Esophagus muscularis mucosa (tissue), 4 donors: ENCODE data around the gene SAMD4A. TPM values are rescaled to one million over a fixed set of nuclear protein-coding genes. Genes with fewer than 3 reads are reported as not detected.

ENCODE experiments used
- DNase-seq: peaks from one replicate; pipeline ENCODE4 v3.0.0-alpha.2; 2017; ENCODE audit errors: extremely low spot score
- H3K27ac ChIP-seq, 4 donors: fragments of 200-600 bp; sonication (generic); replicated peaks in 1 of 4; 1 replicate in 3 of 4; 2 replicates in 1 of 4; pipeline ENCODE4 v1.5.1; 2016 to 2019; ENCODE audit warnings: mild to moderate bottlenecking in 1 of 4
- H3K27me3 ChIP-seq, 4 donors: fragments of 200-600 bp; sonication (generic); one replicate each; pipeline versions ENCODE4 v1.5.1 to v1.6.0; 2016 to 2019
- H3K36me3 ChIP-seq, 4 donors: fragments of 200-600 bp; sonication (generic); one replicate each; pipeline ENCODE4 v1.5.1; 2016 to 2019
- H3K4me1 ChIP-seq, 4 donors: fragments of 200-600 bp; sonication (generic); one replicate each; pipeline ENCODE4 v1.5.1; 2016 to 2019
- H3K4me3 ChIP-seq, 4 donors: fragments of 200-600 bp; sonication (generic); 1 replicate in 2 of 4; 2 replicates in 2 of 4; pipeline ENCODE4 v1.5.1; 2016 to 2019; ENCODE audit warnings: mild to moderate bottlenecking in 4 of 4, moderate library complexity in 1 of 4
- H3K9me3 ChIP-seq, 4 donors: fragments of 200-600 bp; sonication (generic); 1 replicate in 3 of 4; 2 replicates in 1 of 4; pipeline ENCODE4 v1.5.1; 2016 to 2019
- CTCF ChIP-seq, 3 experiments: fragments of 200-600 bp in 2 of 3; fragments of 450-650 bp in 1 of 3; sonication (generic) in 2 of 3; IDR thresholded peaks; one replicate each; pipeline ENCODE4 v1.5.1; 2017 to 2019; ENCODE audit warnings: antibody characterized with exemption in 3 of 3, mild to moderate bottlenecking in 2 of 3, moderate library complexity in 1 of 3
- EP300 ChIP-seq: sonication (generic); formaldehyde crosslinking; IDR thresholded peaks from one replicate; pipeline ENCODE4 v1.6.1; 2017; ENCODE audit warnings: antibody characterized with exemption
- POLR2A ChIP-seq: fragments of 450-650 bp; IDR thresholded peaks from one replicate; pipeline ENCODE4 v1.6.1; 2017; ENCODE audit warnings: antibody characterized with exemption, moderate library complexity, mild to moderate bottlenecking, low read depth
- POLR2AphosphoS5 ChIP-seq, 2 donors: sonication (generic); formaldehyde crosslinking; IDR thresholded peaks; one replicate each; pipeline ENCODE4 v1.6.1; 2017; ENCODE audit warnings: antibody characterized with exemption in 2 of 2
- WGBS: methylation state at CpG from one replicate; pipeline ENCODE4 v1.1.5; 2018; 5-methylcytosine and 5-hydroxymethylcytosine counted together
- intact Hi-C: fragments of 100-400 bp; cut with DNase I; formaldehyde crosslinking; loops from one replicate; pipeline ENCODE4 v1.15.1; 2023
- total RNA-seq, 4 donors: library from RNA; depleted of rRNA; stranded (reverse); fragments of >200 nt; gene quantifications; one replicate each; pipeline versions ENCODE4 v1.1.0 to v1.2.1, GENCODE V29; 2016

The SAMD4A gene
- total RNA-seq, 4 donors from 2014 or later: 76.8 to 123 (median 97.0) TPM

DNA sequence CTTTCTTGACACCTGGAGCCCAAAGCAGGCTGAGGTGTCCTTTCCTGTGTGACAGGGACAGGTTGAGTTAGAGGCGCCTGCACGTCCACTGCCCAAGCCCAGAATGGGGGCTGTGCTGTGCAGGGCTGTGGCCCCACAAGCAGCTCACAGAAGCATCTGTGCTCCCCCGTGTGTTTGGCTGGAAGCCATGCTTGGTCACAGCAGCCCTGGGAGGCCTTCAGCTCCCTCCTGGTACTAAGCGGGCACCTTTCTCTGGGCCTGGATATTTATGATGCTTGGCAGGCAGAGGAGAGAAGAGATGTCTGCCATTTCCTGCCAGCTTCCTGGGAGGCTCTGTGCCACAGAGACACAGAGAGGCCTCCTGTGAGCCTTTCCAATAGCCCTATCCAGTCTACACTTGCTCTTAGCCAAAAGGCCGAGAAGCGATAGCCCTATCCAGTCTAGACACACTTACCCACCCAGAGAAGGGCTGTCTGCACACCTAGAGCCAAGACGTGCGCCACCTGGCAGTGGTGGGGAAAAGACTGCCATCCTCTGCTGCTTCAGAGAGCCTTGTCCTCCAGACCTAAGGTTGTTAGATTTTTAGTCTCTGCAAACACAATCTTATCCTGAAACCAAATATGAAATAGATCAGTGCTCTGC, 218.3 kb downstream of the SAMD4A start:
- Histone ChIP-seq H3K9me3 (no peaks in the 10 kb centered on the region), H3K4me3 (no peak overlapping the region), H3K4me1 (peaks cover 0 to 32% (median 0%) of the 10 kb centered on the region in 4 donors), H3K36me3 (peaks cover 43 to 100% (median 83%) of the 10 kb centered on the region in 4 donors), H3K27me3 (no peaks in the 10 kb centered on the region), H3K27ac (no peak overlapping the region)
- intact Hi-C loops: no loop called here
- no peak for TF ChIP-seq CTCF (IDR thresholded peaks at IDR 0.05)
- no peak for TF ChIP-seq POLR2A
- TF ChIP-seq EP300: no peak
- no peak for TF ChIP-seq POLR2AphosphoS5 (IDR thresholded peaks at IDR 0.05)
- no peak for DNase-seq
- no CpG with 5 or more reads among the region's 8 CpGs for WGBS

GRCh38 chr14:54785778-54786770, 219.1 kb downstream of the SAMD4A start:
- no peaks in the 10 kb centered on the region for H3K9me3 ChIP-seq
- H3K36me3 ChIP-seq: peaks cover 44 to 100% (median 81%) of the 10 kb centered on the region in 4 donors
- no peaks in the 10 kb centered on the region for H3K27me3 ChIP-seq
- no peak for DNase-seq
- peaks cover 0 to 32% (median 0%) of the 10 kb centered on the region in 4 donors for H3K4me1 ChIP-seq
- no peak overlapping the region for H3K4me3 ChIP-seq
- intact Hi-C loops: no loop called here
- no peak overlapping the region for H3K27ac ChIP-seq
- WGBS: 90% methylated on average over 5 of the region's 5 CpGs
- no peak for TF ChIP-seq POLR2A
- TF ChIP-seq POLR2AphosphoS5 (IDR thresholded peaks at IDR 0.05): no peak
- TF ChIP-seq CTCF (IDR thresholded peaks at IDR 0.05): no peak
- no peak for TF ChIP-seq EP300

GRCh38 chr14:54786838-54787237, 219.9 kb downstream of the SAMD4A start:
- Histone ChIP-seq H3K27me3 (no peaks in the 10 kb centered on the region), H3K9me3 (no peaks in the 10 kb centered on the region), H3K4me3 (no peak overlapping the region), H3K36me3 (peaks cover 46 to 95% (median 79%) of the 10 kb centered on the region in 4 donors), H3K4me1 (peaks cover 0 to 32% (median 0%) of the 10 kb centered on the region in 4 donors), H3K27ac (no peak overlapping the region)
- no peak for TF ChIP-seq POLR2AphosphoS5 (IDR thresholded peaks at IDR 0.05)
- TF ChIP-seq EP300: no peak
- no peak for TF ChIP-seq POLR2A
- TF ChIP-seq CTCF (IDR thresholded peaks at IDR 0.05): no peak
- no peak for DNase-seq
- 80% methylated on average over 3 of the region's 3 CpGs for WGBS
- intact Hi-C loops: no loop called here

- Histone ChIP-seq H3K4me1 (peaks cover 0 to 32% (median 0%) of the 10 kb centered on the region in 4 donors), H3K36me3 (peaks cover 46 to 95% (median 77%) of the 10 kb centered on the region in 4 donors), H3K4me3 (no peak overlapping the region), H3K27ac (no peak overlapping the region), H3K27me3 (no peaks in the 10 kb centered on the region), H3K9me3 (no peaks in the 10 kb centered on the region)
- no peak for DNase-seq
- intact Hi-C loops: no loop called here
- WGBS: 60% methylated on average over 1 of the region's 1 CpG
- no peak for TF ChIP-seq EP300
- no peak for TF ChIP-seq POLR2AphosphoS5 (IDR thresholded peaks at IDR 0.05)
- TF ChIP-seq CTCF (IDR thresholded peaks at IDR 0.05): no peak
- no peak for TF ChIP-seq POLR2A
Observed at GRCh38 chr14:54787261-54787660, 220.3 kb downstream of the SAMD4A start.
